Stomach (tissue), 19 donors: ENCODE results near the gene AFM. TPM values are rescaled to one million over a fixed set of nuclear protein-coding genes. Genes with fewer than 3 reads are reported as not detected.

Experiments
- DNase-seq, 2 donors: peaks; one replicate each; pipeline versions ENCODE4 v3.0.0 to v3.0.0-alpha.2; 2013 to 2019
- H3K27ac ChIP-seq, 5 donors: fragments of 200-600 bp in 4 of 5; sonication (generic) in 4 of 5; one replicate each; pipeline ENCODE4 v1.5.1; 2013 to 2019; ENCODE audit warnings: mild to moderate bottlenecking in 1 of 5, moderate library complexity in 1 of 5
- H3K27me3 ChIP-seq, 3 donors: fragments of 200-600 bp; sonication (generic); one replicate each; pipeline ENCODE4 v1.5.1; 2017 to 2019; ENCODE audit warnings: mixed run types in 1 of 3
- H3K36me3 ChIP-seq, 4 donors: fragments of 200-600 bp; sonication (generic); 1 replicate in 3 of 4; 2 replicates in 1 of 4; pipeline ENCODE4 v1.5.1; 2016 to 2019
- H3K4me1 ChIP-seq, 4 donors: fragments of 200-600 bp; sonication (generic); one replicate each; pipeline ENCODE4 v1.5.1; 2016 to 2019
- H3K4me3 ChIP-seq, 4 donors: fragments of 200-600 bp; sonication (generic) in 3 of 4; one replicate each; pipeline ENCODE4 v1.5.1; 2016 to 2019; ENCODE audit warnings: mild to moderate bottlenecking in 1 of 4
- H3K9me3 ChIP-seq, 4 donors: fragments of 200-600 bp; sonication (generic); one replicate each; pipeline ENCODE4 v1.5.1; 2016 to 2019
- EP300 ChIP-seq: sonication (generic); formaldehyde crosslinking; IDR thresholded peaks from one replicate; pipeline ENCODE4 v1.6.1; 2017; ENCODE audit warnings: antibody characterized with exemption
- POLR2A ChIP-seq, 4 donors: fragments of 450-650 bp; IDR thresholded peaks; one replicate each; pipeline ENCODE4 v1.6.1; 2016; ENCODE audit warnings: antibody characterized with exemption in 4 of 4, control low read depth in 2 of 4, mild to moderate bottlenecking in 1 of 4, moderate library complexity in 1 of 4
- POLR2AphosphoS5 ChIP-seq, 3 donors: sonication (generic); formaldehyde crosslinking; IDR thresholded peaks; one replicate each; pipeline ENCODE4 v1.6.1; 2016; ENCODE audit warnings: antibody characterized with exemption in 3 of 3
- WGBS, 5 donors: extraction: QIAGEN DNeasy Blood & Tissue Kit in 3 of 5; methylation state at CpG; one replicate each; pipeline versions ENCODE4 v1.1.5 to v1.1.7; 2013 to 2018; 5-methylcytosine and 5-hydroxymethylcytosine counted together
- intact Hi-C: fragments of 100-400 bp; cut with DNase I; formaldehyde crosslinking; loops from one replicate; pipeline ENCODE4 v1.15.1; 2023; ENCODE audit warnings: low total_unique reads
- long read RNA-seq, 10 donors: transcript quantifications; one replicate each; lab custom pipeline, GENCODE V29; 2026
- polyA plus RNA-seq, 3 donors: library from polyadenylated mRNA; stranded (reverse); fragments of 200-250 nt; gene quantifications; one replicate each; pipeline ENCODE4 v1.2.3, GENCODE V29; 2013
- total RNA-seq, 5 donors: library from RNA; depleted of rRNA; stranded (reverse); fragments of >200 nt; gene quantifications; one replicate each; pipeline versions ENCODE4 v1.1.0 to v1.2.3, GENCODE V29; 2014 to 2016
- TF ChIP-seq, protein P1 (sequence below), 7 experiments: fragments of 450-650 bp in 4 of 7; fragments of 200-600 bp in 3 of 7; sonication (generic) in 3 of 7; IDR thresholded peaks; one replicate each; pipeline ENCODE4 v1.5.1; 2016 to 2019; ENCODE audit warnings: antibody characterized with exemption in 7 of 7, control low read depth in 2 of 7, mild to moderate bottlenecking in 1 of 7
- donor health status: healthy with polysubstance abuse.
- donor health status: Bipolar disorder and iron deficiency.
- donor health status: healthy.

AFM gene
- total RNA-seq: 1 to 10 TPM in 1 of 5 donors, not detected in 4; 1.8 TPM
- polyA plus RNA-seq: under 1 TPM in 2 of 3 donors, not detected in 1; 0.05 to 0.81 TPM
- long read RNA-seq, donor 1: 0 reads
- long read RNA-seq, donor 2: 0 reads
- long read RNA-seq, donor 3: 0 reads
- long read RNA-seq, donor 4: 0 reads
- long read RNA-seq, donor 5: 0 reads
- long read RNA-seq, donor 6: 0 reads
- long read RNA-seq, donor 7: 0 reads
- long read RNA-seq, donor 8, partial matches to known transcripts: 0 of 2 reads
- long read RNA-seq, donor 8, other reads (novel, unspliced or antisense): 0 of 2 reads
- long read RNA-seq, donor 9, partial matches to known transcripts: 0 of 4 reads
- long read RNA-seq, donor 9, other reads (novel, unspliced or antisense): 0 of 4 reads
- long read RNA-seq, donor 10: 0 reads

GRCh38 chr4:73481358-73481757 is at the start of gene AFM:
Gene AFM, plus strand, starts transcription at chr4:73481745. Its CDS starts 31 bp downstream, at chr4:73481776.
- peak in 1 of 2 donors; percentile 20 for DNase-seq
- H3K27ac ChIP-seq: no peak within 1 kb of the TSS

DNA sequence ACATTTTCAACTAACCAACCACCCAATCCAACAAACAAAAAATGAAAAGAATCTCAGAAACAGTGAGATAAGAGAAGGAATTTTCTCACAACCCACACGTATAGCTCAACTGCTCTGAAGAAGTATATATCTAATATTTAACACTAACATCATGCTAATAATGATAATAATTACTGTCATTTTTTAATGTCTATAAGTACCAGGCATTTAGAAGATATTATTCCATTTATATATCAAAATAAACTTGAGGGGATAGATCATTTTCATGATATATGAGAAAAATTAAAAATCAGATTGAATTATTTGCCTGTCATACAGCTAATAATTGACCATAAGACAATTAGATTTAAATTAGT is 49.8 kb upstream of the AFM start:
- intact Hi-C loops: no loop called here
- DNase-seq: no peak
- no peaks in the 10 kb centered on the region for H3K9me3 ChIP-seq
- H3K27ac ChIP-seq: no peak overlapping the region
- no peaks in the 10 kb centered on the region for H3K27me3 ChIP-seq
- no peak overlapping the region for H3K4me3 ChIP-seq
- WGBS, 5 donors: 32 to 49% (median 48%) methylated on average over 1 of the region's 1 CpG
- H3K36me3 ChIP-seq: no peaks in the 10 kb centered on the region
- H3K4me1 ChIP-seq: peaks cover 0 to 5% (median 2%) of the 10 kb centered on the region in 4 donors
- TF ChIP-seq POLR2AphosphoS5 (IDR thresholded peaks at IDR 0.05) (no peak), EP300 (no peak), POLR2A (IDR thresholded peaks at IDR 0.05) (no peak)
- TF ChIP-seq, protein P1, sequence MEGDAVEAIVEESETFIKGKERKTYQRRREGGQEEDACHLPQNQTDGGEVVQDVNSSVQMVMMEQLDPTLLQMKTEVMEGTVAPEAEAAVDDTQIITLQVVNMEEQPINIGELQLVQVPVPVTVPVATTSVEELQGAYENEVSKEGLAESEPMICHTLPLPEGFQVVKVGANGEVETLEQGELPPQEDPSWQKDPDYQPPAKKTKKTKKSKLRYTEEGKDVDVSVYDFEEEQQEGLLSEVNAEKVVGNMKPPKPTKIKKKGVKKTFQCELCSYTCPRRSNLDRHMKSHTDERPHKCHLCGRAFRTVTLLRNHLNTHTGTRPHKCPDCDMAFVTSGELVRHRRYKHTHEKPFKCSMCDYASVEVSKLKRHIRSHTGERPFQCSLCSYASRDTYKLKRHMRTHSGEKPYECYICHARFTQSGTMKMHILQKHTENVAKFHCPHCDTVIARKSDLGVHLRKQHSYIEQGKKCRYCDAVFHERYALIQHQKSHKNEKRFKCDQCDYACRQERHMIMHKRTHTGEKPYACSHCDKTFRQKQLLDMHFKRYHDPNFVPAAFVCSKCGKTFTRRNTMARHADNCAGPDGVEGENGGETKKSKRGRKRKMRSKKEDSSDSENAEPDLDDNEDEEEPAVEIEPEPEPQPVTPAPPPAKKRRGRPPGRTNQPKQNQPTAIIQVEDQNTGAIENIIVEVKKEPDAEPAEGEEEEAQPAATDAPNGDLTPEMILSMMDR (IDR thresholded peaks at IDR 0.05): no peak

More at GRCh38 chr4:73481358-73481757, at the start of gene AFM:
- H3K4me3 ChIP-seq: no peak within 1 kb of the TSS
- H3K36me3 ChIP-seq: no peaks in the 10 kb centered on the region
- H3K4me1 ChIP-seq: no peaks in the 10 kb centered on the region
- intact Hi-C loops: no loop called here
- H3K9me3 ChIP-seq: no peaks in the 10 kb centered on the region
- TF ChIP-seq, protein P1 (IDR thresholded peaks at IDR 0.05): no peak
- TF ChIP-seq POLR2A (IDR thresholded peaks at IDR 0.05) (no peak), EP300 (no peak), POLR2AphosphoS5 (IDR thresholded peaks at IDR 0.05) (no peak)
- 17 to 30% (median 28%) methylated on average over 2 of the region's 2 CpGs for WGBS, 5 donors
- H3K27me3 ChIP-seq: no peaks in the 10 kb centered on the region

DNA sequence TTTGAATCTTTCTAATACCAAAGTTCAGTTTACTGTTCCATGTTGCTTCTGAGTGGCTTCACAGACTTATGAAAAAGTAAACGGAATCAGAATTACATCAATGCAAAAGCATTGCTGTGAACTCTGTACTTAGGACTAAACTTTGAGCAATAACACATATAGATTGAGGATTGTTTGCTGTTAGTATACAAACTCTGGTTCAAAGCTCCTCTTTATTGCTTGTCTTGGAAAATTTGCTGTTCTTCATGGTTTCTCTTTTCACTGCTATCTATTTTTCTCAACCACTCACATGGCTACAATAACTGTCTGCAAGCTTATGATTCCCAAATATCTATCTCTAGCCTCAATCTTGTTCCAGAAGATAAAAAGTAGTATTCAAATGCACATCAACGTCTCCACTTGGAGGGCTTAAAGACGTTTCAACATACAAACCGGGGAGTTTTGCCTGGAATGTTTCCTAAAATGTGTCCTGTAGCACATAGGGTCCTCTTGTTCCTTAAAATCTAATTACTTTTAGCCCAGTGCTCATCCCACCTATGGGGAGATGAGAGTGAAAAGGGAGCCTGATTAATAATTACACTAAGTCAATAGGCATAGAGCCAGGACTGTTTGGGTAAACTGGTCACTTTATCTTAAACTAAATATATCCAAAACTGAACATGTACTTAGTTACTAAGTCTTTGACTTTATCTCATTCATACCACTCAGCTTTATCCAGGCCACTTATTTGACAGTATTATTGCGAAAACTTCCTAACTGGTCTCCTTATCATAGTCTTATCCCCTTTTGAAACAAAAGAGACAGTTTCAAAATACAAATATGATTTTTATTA is 49.2 kb upstream of the AFM start:
- H3K27ac ChIP-seq: no peak overlapping the region
- TF ChIP-seq EP300 (no peak), POLR2A (IDR thresholded peaks at IDR 0.05) (no peak), POLR2AphosphoS5 (IDR thresholded peaks at IDR 0.05) (no peak)
- TF ChIP-seq, protein P1 (IDR thresholded peaks at IDR 0.05): no peak
- H3K27me3 ChIP-seq: no peaks in the 10 kb centered on the region
- H3K36me3 ChIP-seq: no peaks in the 10 kb centered on the region
- peaks cover 0 to 5% (median 2%) of the 10 kb centered on the region in 4 donors for H3K4me1 ChIP-seq
- intact Hi-C loops: no loop called here
- no peak overlapping the region for H3K4me3 ChIP-seq
- DNase-seq: peak in 1 of 2 donors; percentile 16
- H3K9me3 ChIP-seq: no peaks in the 10 kb centered on the region
- WGBS, 5 donors: 35 to 55% (median 44%) methylated on average over 5 of the region's 5 CpGs

GRCh38 chr4:73433140-73433539 is 48.4 kb upstream of the AFM start:
- 40 to 62% (median 46%) methylated on average over 2 of the region's 2 CpGs for WGBS, 5 donors
- no peak overlapping the region for H3K27ac ChIP-seq
- TF ChIP-seq POLR2AphosphoS5 (IDR thresholded peaks at IDR 0.05): no peak
- TF ChIP-seq POLR2A (IDR thresholded peaks at IDR 0.05): no peak
- TF ChIP-seq, protein P1 (IDR thresholded peaks at IDR 0.05): no peak
- TF ChIP-seq EP300: no peak
- DNase-seq: no peak
- intact Hi-C loops: no loop called here
- no peak overlapping the region for H3K4me3 ChIP-seq
- H3K9me3 ChIP-seq: no peaks in the 10 kb centered on the region
- H3K27me3 ChIP-seq: no peaks in the 10 kb centered on the region
- H3K4me1 ChIP-seq: peaks cover 0 to 5% (median 2%) of the 10 kb centered on the region in 4 donors
- no peaks in the 10 kb centered on the region for H3K36me3 ChIP-seq
